GM23338 (cell line): ENCODE measurements around the gene ADAMTS13. TPM values are rescaled to one million over a fixed set of nuclear protein-coding genes. Genes with fewer than 3 reads are reported as not detected.

ENCODE experiments used
- ATAC-seq: fragments of 200-7000 bp; cut with Tn5 transposase; 3 replicates; pipeline ENCODE4 v1.9.1; 2020
- DNase-seq: peaks from one replicate; pipeline ENCODE4 v3.0.0-alpha.2; 2015; ENCODE audit warnings: low spot score
- H2AFZ ChIP-seq: fragments of 200-600 bp; sonication (generic); 2 replicates; pipeline ENCODE4 v1.8.0; 2016; ENCODE audit warnings: antibody characterized with exemption, mild to moderate bottlenecking, moderate library complexity
- H3F3A ChIP-seq: fragments of 200-600 bp; sonication (generic); replicated peaks from 2 replicates; pipeline ENCODE4 v1.8.0; 2017; ENCODE audit warnings: antibody characterized with exemption, mixed run types, low read depth
- H3K27ac ChIP-seq: fragments of 200-600 bp; sonication (generic); 2 replicates; pipeline ENCODE4 v1.6.1; 2016; ENCODE audit warnings: low read depth
- H3K27me3 ChIP-seq: fragments of 200-600 bp; sonication (generic); 2 replicates; pipeline ENCODE4 v1.8.0; 2016; ENCODE audit warnings: mild to moderate bottlenecking, mixed run types, moderate library complexity; ENCODE audit not compliant: insufficient read depth
- H3K36me3 ChIP-seq: fragments of 200-600 bp; sonication (generic); 2 replicates; pipeline ENCODE4 v1.8.0; 2016; ENCODE audit warnings: mild to moderate bottlenecking; ENCODE audit not compliant: insufficient read depth
- H3K4me1 ChIP-seq: fragments of 200-600 bp; sonication (generic); 2 replicates; pipeline ENCODE4 v1.8.0; 2016; ENCODE audit warnings: mild to moderate bottlenecking, moderate library complexity; ENCODE audit not compliant: insufficient read depth
- H3K4me2 ChIP-seq: fragments of 200-600 bp; sonication (generic); 2 replicates; pipeline ENCODE4 v1.7.1; 2017; ENCODE audit warnings: mixed run types
- H3K4me3 ChIP-seq: fragments of 200-600 bp; sonication (generic); 2 replicates; pipeline ENCODE4 v1.6.1; 2016; ENCODE audit warnings: mixed run types
- H3K79me2 ChIP-seq: fragments of 200-600 bp; sonication (generic); replicated peaks from 2 replicates; pipeline ENCODE4 v1.8.0; 2017; ENCODE audit warnings: mild to moderate bottlenecking; ENCODE audit not compliant: insufficient read depth
- H3K9me2 ChIP-seq: fragments of 200-600 bp; sonication (generic); 2 replicates; pipeline ENCODE4 v1.8.0; 2017; ENCODE audit not compliant: insufficient read depth
- H4K20me1 ChIP-seq: fragments of 200-600 bp; sonication (generic); replicated peaks from 2 replicates; pipeline ENCODE4 v1.8.0; 2017; ENCODE audit warnings: mild to moderate bottlenecking; ENCODE audit not compliant: insufficient read depth
- H3K27ac Mint-ChIP-seq: 2 replicates; pipeline ENCODE4 v1.8.0; 2020; ENCODE audit warnings: inconsistent platforms, mild to moderate bottlenecking, moderate library complexity, mixed read lengths
- H3K27me3 Mint-ChIP-seq: 3 replicates; pipeline ENCODE4 v1.8.0; 2022; ENCODE audit warnings: low read depth, mild to moderate bottlenecking, moderate library complexity, mixed read lengths, inconsistent platforms; ENCODE audit not compliant: insufficient read depth, poor library complexity
- H3K36me3 Mint-ChIP-seq: 3 replicates; pipeline ENCODE4 v1.8.0; 2021; ENCODE audit warnings: low read depth, mild to moderate bottlenecking, inconsistent platforms, moderate library complexity, mixed read lengths
- H3K4me1 Mint-ChIP-seq: 3 replicates; pipeline ENCODE4 v1.8.0; 2020; ENCODE audit warnings: mild to moderate bottlenecking, inconsistent platforms, mixed read lengths
- H3K4me3 Mint-ChIP-seq: 3 replicates; pipeline ENCODE4 v1.8.0; 2021; ENCODE audit warnings: moderate library complexity, mild to moderate bottlenecking, inconsistent platforms, mixed read lengths
- H3K9me3 Mint-ChIP-seq: 3 replicates; pipeline ENCODE4 v1.8.0; 2020; ENCODE audit warnings: moderate library complexity, mild to moderate bottlenecking, inconsistent platforms, mixed read lengths
- CREB1 ChIP-seq: fragments of 250-450 bp; sonication (Bioruptor Pico); IDR thresholded peaks from 2 replicates; pipeline ENCODE4 v1.5.0; 2020; ENCODE audit warnings: low read depth, mild to moderate bottlenecking, moderate library complexity
- EZH2 ChIP-seq: fragments of 200-600 bp; sonication (generic); IDR thresholded peaks from one replicate; pipeline ENCODE4 v1.8.0; 2017; ENCODE audit warnings: antibody characterized with exemption, mild to moderate bottlenecking, low read depth; ENCODE audit not compliant: unreplicated experiment
- EZH2phosphoT487 ChIP-seq: fragments of 200-600 bp; sonication (generic); IDR thresholded peaks from one replicate; pipeline ENCODE4 v1.8.1; 2018; ENCODE audit warnings: antibody characterized with exemption; ENCODE audit not compliant: unreplicated experiment
- JUNB ChIP-seq: IDR thresholded peaks from one replicate; pipeline ENCODE4 v1.6.1; 2016; ENCODE audit warnings: antibody characterized with exemption; ENCODE audit not compliant: unreplicated experiment
- NANOG ChIP-seq: IDR thresholded peaks from 2 replicates; pipeline ENCODE4 v1.6.1; 2016; ENCODE audit warnings: antibody characterized with exemption, borderline replicate concordance
- STAT1 ChIP-seq: IDR thresholded peaks from one replicate; pipeline ENCODE4 v1.6.1; 2016; ENCODE audit warnings: antibody characterized with exemption; ENCODE audit not compliant: unreplicated experiment
- polyA plus RNA-seq: library from polyadenylated mRNA; unstranded; fragments of >200 nt; fragmentation: Nextera tagmentation; extraction: Ambion mirVana; gene quantifications from 2 replicates; pipeline ENCODE4 v1.2.1, GENCODE V29; 2016
- total RNA-seq: library from RNA; depleted of rRNA; stranded (reverse); fragments of >200 nt; shearing (Covaris generic); gene quantifications from 2 replicates; pipeline ENCODE4 v1.2.3, GENCODE V29; 2014
- TF ChIP-seq, protein P1 (sequence below): IDR thresholded peaks from one replicate; pipeline ENCODE4 v1.6.1; 2018; ENCODE audit warnings: antibody characterized with exemption; ENCODE audit not compliant: unreplicated experiment
- TF ChIP-seq, protein P2 (sequence below), 2 experiments: fragments of 200-600 bp in 1 of 2; sonication (generic) in 1 of 2; conservative IDR thresholded peaks; 2 replicates each; pipeline versions ENCODE4 v1.5.1 to v1.6.1; 2016 to 2017; ENCODE audit warnings: antibody characterized with exemption in 2 of 2, low read depth in 2 of 2, mild to moderate bottlenecking in 2 of 2, moderate library complexity in 1 of 2

ADAMTS13 gene
- total and polyA plus RNA-seq, 2 experiments from 2014 or later = 6.0 TPM

DNA sequence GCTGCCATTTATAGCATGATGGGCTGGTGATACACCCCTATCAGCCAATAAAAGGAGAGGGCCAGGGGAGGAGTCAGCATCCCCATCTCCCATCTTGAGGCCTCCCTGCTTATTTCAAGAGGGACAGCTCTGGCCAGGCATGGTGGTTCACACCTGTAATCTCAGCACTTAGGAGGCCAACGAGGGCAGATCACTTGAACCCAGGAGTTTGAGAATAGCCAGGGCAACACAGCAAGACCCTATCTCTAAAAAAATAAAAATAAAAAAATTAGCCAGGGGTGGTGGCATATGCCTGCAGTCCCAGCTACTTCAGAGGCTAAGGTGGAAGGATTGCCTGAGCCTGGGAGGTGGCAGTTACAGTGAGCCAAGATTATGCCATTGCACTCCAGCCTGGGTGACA, 14.1 kb upstream of the ADAMTS13 start:
- no peak overlapping the region for H3K27ac Mint-ChIP-seq
- no peaks in the 10 kb centered on the region; the same call in 1 of the 2 replicates for H4K20me1 ChIP-seq
- H3K79me2 ChIP-seq = no peaks in the 10 kb centered on the region
- H3K9me3 Mint-ChIP-seq = no peaks in the 10 kb centered on the region; the same call in 2 of the 3 replicates
- 0 out of 2 replicates have a peak, but pooled peaks cover 13% of the 10 kb centered on the region for H3F3A ChIP-seq
- H3K27ac ChIP-seq = no peak overlapping the region
- H3K36me3 ChIP-seq = peaks cover 9% of the 10 kb centered on the region
- H3K4me1 ChIP-seq = no peaks in the 10 kb centered on the region
- no peak for ATAC-seq
- no peak overlapping the region for H3K4me2 ChIP-seq
- H3K9me2 ChIP-seq = no peaks in the 10 kb centered on the region
- no peak overlapping the region for H3K4me3 Mint-ChIP-seq
- peaks cover 12% of the 10 kb centered on the region for H3K27me3 Mint-ChIP-seq
- no peaks in the 10 kb centered on the region for H3K27me3 ChIP-seq
- H3K4me1 Mint-ChIP-seq = peaks cover 3% of the 10 kb centered on the region; the same call in 2 of the 3 replicates
- DNase-seq = no peak
- no peak overlapping the region for H3K4me3 ChIP-seq
- peaks cover 69% of the 10 kb centered on the region for H3K36me3 Mint-ChIP-seq
- TF ChIP-seq EZH2 (no peak), EZH2phosphoT487 (no peak), CREB1 (no peak)
- no peak overlapping the region for H2AFZ ChIP-seq

DNA sequence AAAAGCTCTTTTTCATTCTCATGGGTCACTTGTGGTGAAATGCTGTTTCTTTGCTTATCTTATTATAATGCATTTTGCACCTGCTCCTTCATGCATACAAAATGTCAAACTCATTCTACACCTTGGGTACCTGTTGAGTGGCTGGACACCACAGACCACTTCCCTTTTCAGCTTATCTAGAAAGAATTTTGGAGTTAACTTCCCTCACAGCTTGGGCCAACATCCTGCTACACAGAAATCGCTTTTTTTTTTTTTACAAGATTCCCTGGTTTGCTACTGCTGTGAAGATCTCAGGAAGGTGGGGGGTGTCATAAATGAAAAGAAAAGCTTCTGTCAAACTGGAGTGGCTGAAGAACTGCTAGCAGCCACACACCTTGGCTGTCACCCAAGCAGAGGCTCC, 7.0 kb upstream of the ADAMTS13 start:
- H3K36me3 ChIP-seq = peaks cover 7% of the 10 kb centered on the region
- H3K79me2 ChIP-seq = peaks cover 41% of the 10 kb centered on the region
- no peak overlapping the region for H2AFZ ChIP-seq
- peaks cover 5% of the 10 kb centered on the region for H3F3A ChIP-seq
- H3K9me2 ChIP-seq = no peaks in the 10 kb centered on the region
- Mint-ChIP-seq H3K4me3 (no peak overlapping the region), H3K4me1 (peaks cover 19% of the 10 kb centered on the region), H3K36me3 (peaks cover 58% of the 10 kb centered on the region), H3K9me3 (peaks cover 8% of the 10 kb centered on the region; the same call in 2 of the 3 replicates), H3K27me3 (peaks cover 14% of the 10 kb centered on the region), H3K27ac (no peak overlapping the region)
- H3K4me1 ChIP-seq = peaks cover 7% of the 10 kb centered on the region
- ATAC-seq (no peak), DNase-seq (no peak)
- H4K20me1 ChIP-seq = peaks cover 5% of the 10 kb centered on the region
- H3K4me2 ChIP-seq = no peak overlapping the region
- no peaks in the 10 kb centered on the region for H3K27me3 ChIP-seq
- TF ChIP-seq CREB1 (no peak), JUNB (no peak), STAT1 (no peak), NANOG (no peak), EZH2phosphoT487 (no peak)
- no peak overlapping the region for H3K4me3 ChIP-seq
- no peak overlapping the region for H3K27ac ChIP-seq

DNA sequence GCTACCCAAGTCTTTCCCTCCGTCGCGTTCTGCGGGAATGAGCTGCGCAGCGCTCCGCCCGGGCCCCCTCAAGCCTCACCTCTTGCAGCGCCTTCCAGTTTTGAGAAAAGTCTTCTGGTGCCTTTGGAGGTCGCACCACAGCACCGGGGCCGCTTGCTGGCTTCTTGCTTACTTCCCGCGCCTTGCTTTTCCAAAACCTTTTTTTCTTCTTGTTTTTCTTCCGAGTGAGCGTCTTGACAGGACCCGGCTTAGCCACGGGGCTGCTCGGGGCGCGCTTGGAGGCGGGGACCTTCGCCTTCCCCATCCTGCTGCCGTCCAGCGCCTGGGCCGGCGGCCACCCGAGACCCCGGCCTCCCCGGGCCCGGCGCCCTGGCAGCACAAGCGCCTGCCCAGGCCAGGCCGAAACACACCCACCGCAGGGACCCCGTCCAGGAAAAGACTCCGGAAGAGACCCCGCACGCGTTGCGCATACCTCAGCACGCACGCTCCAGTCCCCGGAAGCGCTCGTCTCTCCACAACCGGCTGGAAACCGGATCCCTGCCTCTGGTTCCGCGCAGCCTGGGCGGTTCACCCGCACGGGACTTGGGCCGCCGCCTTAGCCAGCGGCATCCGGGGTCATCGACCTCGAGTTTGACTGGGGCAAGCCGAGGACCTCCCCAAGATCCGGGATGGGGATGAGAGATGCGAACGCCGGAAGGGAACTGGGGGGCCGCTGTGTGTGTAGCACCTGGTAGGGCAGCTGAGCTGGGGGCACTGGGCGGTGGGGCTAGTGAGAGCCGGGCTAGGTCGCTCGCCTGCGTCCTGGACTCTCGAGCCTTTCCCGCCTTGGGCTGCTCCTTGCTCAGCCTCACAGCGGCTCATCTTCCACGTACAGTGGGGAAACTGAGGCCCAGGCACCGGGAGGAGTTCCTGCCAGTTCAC, 4.4 kb upstream of the ADAMTS13 start, which contains the start of gene REXO4:
Gene REXO4 (minus strand): TSS at position 470 of the 921 bp plus-strand sequence. CDS start 166 bp downstream, at position 304.
- Histone ChIP-seq H3K4me1 (peaks cover 7% of the 10 kb centered on the region), H2AFZ (peak within 1 kb of the TSS; percentile 93), H3K27ac (peak within 1 kb of the TSS; percentile 100), H3K9me2 (no peaks in the 10 kb centered on the region), H3K27me3 (no peaks in the 10 kb centered on the region), H3K4me2 (peak within 1 kb of the TSS; percentile 91), H3F3A (peaks cover 10% of the 10 kb centered on the region), H4K20me1 (peaks cover 5% of the 10 kb centered on the region), H3K4me3 (peak within 1 kb of the TSS; percentile 97), H3K79me2 (peaks cover 41% of the 10 kb centered on the region), H3K36me3 (peaks cover 3% of the 10 kb centered on the region; the same call in 1 of the 2 replicates)
- Mint-ChIP-seq H3K4me1 (peaks cover 35% of the 10 kb centered on the region), H3K9me3 (peaks cover 8% of the 10 kb centered on the region; the same call in 2 of the 3 replicates), H3K4me3 (peak within 1 kb of the TSS; percentile 96), H3K36me3 (peaks cover 36% of the 10 kb centered on the region), H3K27me3 (peaks cover 19% of the 10 kb centered on the region), H3K27ac (peak within 1 kb of the TSS; percentile 95)
- ATAC-seq (peak; percentile 91), DNase-seq (peak; percentile 96)
- TF ChIP-seq, protein P1, sequence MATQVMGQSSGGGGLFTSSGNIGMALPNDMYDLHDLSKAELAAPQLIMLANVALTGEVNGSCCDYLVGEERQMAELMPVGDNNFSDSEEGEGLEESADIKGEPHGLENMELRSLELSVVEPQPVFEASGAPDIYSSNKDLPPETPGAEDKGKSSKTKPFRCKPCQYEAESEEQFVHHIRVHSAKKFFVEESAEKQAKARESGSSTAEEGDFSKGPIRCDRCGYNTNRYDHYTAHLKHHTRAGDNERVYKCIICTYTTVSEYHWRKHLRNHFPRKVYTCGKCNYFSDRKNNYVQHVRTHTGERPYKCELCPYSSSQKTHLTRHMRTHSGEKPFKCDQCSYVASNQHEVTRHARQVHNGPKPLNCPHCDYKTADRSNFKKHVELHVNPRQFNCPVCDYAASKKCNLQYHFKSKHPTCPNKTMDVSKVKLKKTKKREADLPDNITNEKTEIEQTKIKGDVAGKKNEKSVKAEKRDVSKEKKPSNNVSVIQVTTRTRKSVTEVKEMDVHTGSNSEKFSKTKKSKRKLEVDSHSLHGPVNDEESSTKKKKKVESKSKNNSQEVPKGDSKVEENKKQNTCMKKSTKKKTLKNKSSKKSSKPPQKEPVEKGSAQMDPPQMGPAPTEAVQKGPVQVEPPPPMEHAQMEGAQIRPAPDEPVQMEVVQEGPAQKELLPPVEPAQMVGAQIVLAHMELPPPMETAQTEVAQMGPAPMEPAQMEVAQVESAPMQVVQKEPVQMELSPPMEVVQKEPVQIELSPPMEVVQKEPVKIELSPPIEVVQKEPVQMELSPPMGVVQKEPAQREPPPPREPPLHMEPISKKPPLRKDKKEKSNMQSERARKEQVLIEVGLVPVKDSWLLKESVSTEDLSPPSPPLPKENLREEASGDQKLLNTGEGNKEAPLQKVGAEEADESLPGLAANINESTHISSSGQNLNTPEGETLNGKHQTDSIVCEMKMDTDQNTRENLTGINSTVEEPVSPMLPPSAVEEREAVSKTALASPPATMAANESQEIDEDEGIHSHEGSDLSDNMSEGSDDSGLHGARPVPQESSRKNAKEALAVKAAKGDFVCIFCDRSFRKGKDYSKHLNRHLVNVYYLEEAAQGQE = no peak
- TF ChIP-seq, protein P2, sequence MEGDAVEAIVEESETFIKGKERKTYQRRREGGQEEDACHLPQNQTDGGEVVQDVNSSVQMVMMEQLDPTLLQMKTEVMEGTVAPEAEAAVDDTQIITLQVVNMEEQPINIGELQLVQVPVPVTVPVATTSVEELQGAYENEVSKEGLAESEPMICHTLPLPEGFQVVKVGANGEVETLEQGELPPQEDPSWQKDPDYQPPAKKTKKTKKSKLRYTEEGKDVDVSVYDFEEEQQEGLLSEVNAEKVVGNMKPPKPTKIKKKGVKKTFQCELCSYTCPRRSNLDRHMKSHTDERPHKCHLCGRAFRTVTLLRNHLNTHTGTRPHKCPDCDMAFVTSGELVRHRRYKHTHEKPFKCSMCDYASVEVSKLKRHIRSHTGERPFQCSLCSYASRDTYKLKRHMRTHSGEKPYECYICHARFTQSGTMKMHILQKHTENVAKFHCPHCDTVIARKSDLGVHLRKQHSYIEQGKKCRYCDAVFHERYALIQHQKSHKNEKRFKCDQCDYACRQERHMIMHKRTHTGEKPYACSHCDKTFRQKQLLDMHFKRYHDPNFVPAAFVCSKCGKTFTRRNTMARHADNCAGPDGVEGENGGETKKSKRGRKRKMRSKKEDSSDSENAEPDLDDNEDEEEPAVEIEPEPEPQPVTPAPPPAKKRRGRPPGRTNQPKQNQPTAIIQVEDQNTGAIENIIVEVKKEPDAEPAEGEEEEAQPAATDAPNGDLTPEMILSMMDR (conservative IDR thresholded peaks at IDR 0.05; ENCODE audit: low read depth in 2 of 2) = no peak
